GM12801 (cell line): ENCODE data around the gene OR2D2.

Experiments
- CTCF ChIP-seq: IDR thresholded peaks from one replicate; pipeline ENCODE4 v1.5.1; 2011; ENCODE audit warnings: control low read depth; ENCODE audit not compliant: insufficient read length; ENCODE audit errors: extremely low read depth

The OR2D2 gene

DNA sequence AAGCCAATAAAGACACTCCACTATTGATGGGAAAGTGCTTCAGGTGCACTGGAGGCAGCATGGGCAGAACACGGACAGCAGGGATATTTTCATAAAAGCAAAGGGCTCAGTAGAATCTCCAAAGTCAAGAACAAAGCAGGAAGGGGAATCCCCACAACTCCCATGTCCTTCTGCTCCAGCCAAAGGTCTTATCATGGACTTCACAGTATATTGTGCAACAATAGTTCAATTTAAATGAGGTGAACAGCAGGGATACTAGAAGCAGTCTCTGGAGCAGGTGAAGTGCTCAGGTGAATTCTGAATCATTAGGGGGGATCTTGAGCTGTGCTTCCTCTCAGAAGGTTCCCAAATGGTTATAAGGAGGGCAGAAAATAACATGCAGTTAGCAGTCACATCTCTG, 6.6 kb upstream of the OR2D2 start:
- TF ChIP-seq CTCF, result no peak

DNA sequence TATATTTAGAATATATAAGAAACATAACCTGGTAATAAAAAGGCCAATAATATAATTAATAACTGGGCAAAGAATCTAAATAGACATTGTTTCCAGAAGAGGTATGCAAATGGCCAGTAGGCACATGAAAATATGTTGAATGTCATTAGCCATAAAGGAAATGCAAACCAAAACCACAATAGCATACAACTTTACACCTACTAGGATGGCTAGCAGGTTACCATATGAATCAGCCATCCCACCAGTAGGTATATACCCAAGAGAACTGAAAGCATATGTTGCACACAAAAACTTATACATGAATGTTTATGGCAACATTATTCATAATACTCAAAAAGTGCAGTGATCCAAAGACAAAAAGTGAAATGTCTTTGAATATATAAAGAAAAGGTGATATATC, 2.7 kb upstream of the OR2D2 start:
- TF ChIP-seq CTCF, result no peak

DNA sequence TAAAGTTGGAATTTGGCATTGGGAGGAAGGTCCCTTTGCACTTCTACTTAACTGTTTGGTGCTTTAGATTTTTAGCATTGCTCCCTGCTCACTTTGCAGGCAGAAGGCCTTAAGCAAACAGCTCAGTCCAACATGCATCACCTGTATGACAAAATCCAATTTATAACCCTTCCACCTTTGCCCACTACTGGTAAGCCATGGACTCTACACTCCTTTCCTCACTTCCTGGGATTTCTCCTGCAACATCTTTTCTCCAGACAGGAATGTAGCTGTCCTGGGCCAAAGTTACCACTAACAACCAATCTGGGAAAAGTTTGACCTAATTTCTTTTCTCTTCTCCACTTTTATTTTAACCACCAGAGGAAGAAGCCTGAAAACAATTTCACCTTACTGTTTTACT, 1.8 kb upstream of the OR2D2 start:
- TF ChIP-seq CTCF, result no peak

DNA sequence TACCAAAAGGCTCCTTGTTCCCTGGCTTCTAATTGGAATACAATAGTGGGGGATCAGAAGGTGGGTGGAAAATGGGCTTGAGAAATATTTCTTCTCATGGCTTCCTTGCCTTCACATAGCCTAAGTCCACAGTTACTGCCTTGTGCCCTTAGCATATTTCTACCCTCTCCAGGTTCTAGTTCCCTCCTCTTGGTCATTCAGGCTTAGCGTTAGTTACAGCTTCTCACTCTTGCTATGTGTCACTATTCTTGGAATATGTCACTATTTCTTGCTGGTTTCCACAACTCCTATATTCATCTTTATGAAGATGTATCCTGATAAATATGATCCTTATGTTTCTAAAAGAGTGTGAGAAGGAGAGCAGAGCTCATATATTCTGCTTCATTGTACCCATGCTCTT, 2.5 kb downstream of the OR2D2 start:
- TF ChIP-seq CTCF, result no peak

- TF ChIP-seq CTCF, result no peak
Measured at GRCh38 chr11:6888830-6889229, 3.5 kb downstream of the OR2D2 start.

DNA sequence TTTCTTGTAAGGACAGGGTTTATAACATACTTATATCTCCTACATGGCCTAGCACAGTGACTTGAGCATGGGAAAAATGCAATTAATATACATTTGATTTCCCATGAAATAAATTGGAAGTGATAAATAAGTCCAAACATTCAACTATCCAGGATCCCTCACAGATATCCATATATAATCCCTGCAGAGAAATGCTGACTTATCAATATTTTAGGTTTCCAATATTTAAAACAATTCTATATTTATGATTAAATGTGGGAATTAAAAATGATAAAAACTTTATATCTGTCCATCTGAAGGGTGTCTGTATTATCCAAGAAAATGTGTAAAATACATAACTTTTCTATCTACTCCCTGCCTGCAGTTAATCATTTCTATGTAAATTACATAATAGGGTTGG, 9.5 kb downstream of the OR2D2 start:
- no peak for TF ChIP-seq CTCF

GRCh38 chr11:6876914-6877313, 15.4 kb downstream of the OR2D2 start:
- TF ChIP-seq CTCF, result no peak

- no peak for TF ChIP-seq CTCF
Measured at GRCh38 chr11:6876325-6876724, 16.0 kb downstream of the OR2D2 start, which contains the start of gene OR10A4. OR10A4 (plus strand) TSS chr11:6876625; CDS start chr11:6876648, 23 bp downstream.
